NB4 (cell line): ENCODE data around the gene PCDH20.

Experiments used
- DNase-seq: peaks from one replicate; pipeline ENCODE4 v3.0.0; 2010; ENCODE audit warnings: low read depth
- H3K4me3 ChIP-seq: one replicate; pipeline ENCODE4 v1.5.1; 2011; ENCODE audit warnings: mild to moderate bottlenecking, low read depth, low read length, moderate library complexity
- MYC ChIP-seq: IDR thresholded peaks from 2 replicates; pipeline ENCODE4 v1.6.1; 2011; ENCODE audit warnings: low read depth, low read length
- POLR2A ChIP-seq: IDR thresholded peaks from 2 replicates; pipeline ENCODE4 v1.6.1; 2011; ENCODE audit warnings: mild to moderate bottlenecking; ENCODE audit not compliant: insufficient read length; ENCODE audit errors: extremely low read depth
- TF ChIP-seq, protein P1 (sequence below): IDR thresholded peaks from 2 replicates; pipeline ENCODE4 v1.6.1; 2011; ENCODE audit warnings: low read depth, low read length
- TF ChIP-seq, protein P2 (sequence below): IDR thresholded peaks from one replicate; pipeline ENCODE4 v1.5.1; 2012; ENCODE audit warnings: low read depth, low read length

The PCDH20 gene

DNA sequence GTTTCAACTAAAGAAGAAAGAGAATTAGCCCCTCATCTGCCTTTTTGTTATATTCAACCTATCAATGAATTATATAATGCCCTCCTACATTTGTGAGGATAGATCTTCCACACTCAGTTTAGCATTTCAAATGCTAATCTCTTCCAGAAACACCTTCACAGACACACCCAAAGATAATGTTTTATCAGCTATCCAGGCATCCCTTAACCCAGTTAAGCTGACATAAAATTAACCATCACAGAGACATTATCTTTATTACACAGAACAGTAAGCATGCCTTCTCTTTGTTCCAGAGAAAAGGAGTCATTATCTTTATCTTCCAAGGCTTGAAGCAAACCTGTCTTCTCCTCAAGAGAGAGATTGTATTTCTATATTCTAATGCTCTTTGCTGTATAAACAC lies 53.1 kb downstream of the PCDH20 start:
- DNase-seq: no peak
- H3K4me3 ChIP-seq: no peak overlapping the region
- TF ChIP-seq POLR2A (no peak), MYC (no peak)
- TF ChIP-seq, protein P1, sequence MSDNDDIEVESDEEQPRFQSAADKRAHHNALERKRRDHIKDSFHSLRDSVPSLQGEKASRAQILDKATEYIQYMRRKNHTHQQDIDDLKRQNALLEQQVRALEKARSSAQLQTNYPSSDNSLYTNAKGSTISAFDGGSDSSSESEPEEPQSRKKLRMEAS: no peak
- TF ChIP-seq, protein P2, sequence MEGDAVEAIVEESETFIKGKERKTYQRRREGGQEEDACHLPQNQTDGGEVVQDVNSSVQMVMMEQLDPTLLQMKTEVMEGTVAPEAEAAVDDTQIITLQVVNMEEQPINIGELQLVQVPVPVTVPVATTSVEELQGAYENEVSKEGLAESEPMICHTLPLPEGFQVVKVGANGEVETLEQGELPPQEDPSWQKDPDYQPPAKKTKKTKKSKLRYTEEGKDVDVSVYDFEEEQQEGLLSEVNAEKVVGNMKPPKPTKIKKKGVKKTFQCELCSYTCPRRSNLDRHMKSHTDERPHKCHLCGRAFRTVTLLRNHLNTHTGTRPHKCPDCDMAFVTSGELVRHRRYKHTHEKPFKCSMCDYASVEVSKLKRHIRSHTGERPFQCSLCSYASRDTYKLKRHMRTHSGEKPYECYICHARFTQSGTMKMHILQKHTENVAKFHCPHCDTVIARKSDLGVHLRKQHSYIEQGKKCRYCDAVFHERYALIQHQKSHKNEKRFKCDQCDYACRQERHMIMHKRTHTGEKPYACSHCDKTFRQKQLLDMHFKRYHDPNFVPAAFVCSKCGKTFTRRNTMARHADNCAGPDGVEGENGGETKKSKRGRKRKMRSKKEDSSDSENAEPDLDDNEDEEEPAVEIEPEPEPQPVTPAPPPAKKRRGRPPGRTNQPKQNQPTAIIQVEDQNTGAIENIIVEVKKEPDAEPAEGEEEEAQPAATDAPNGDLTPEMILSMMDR: no peak
